ENCODE data around the gene TNFAIP8L1.

TNFAIP8L1 gene

GRCh38 chr19:4597975-4598671, 41.2 kb upstream of the TNFAIP8L1 start:
- H3K4me3 ChIP-seq (ENCODE audit: extremely low read depth, insufficient read depth, low read length, poor library complexity, severe bottlenecking), result peak overlapping the region; percentile 18
- no peaks in the 10 kb centered on the region for H3K9me3 ChIP-seq (ENCODE audit: control insufficient read depth, low read length)
- H3K27ac ChIP-seq (ENCODE audit: low read depth, low read length, severe bottlenecking), result no peak overlapping the region
- WGBS, 2 experiments (ENCODE audit: insufficient coverage in 2 of 2), result 0 to 2% methylated on average over 10 to 17 of the region's 32 CpGs
- H3K4me1 ChIP-seq (ENCODE audit: control insufficient read depth, insufficient read depth, low read length, poor library complexity, severe bottlenecking), result no peaks in the 10 kb centered on the region
- no peaks in the 10 kb centered on the region for H3K36me3 ChIP-seq (ENCODE audit: control insufficient read depth, insufficient read depth, low read length)

- H3K27ac ChIP-seq (ENCODE audit: low read depth, low read length, severe bottlenecking), result no peak overlapping the region
- H3K9me3 ChIP-seq (ENCODE audit: control insufficient read depth, low read length), result no peaks in the 10 kb centered on the region
- H3K4me3 ChIP-seq (ENCODE audit: extremely low read depth, insufficient read depth, low read length, poor library complexity, severe bottlenecking), result peak overlapping the region; percentile 18
- 17 to 20% methylated on average over 1 to 8 of the region's 17 CpGs for WGBS, 2 experiments (ENCODE audit: insufficient coverage in 2 of 2)
- H3K36me3 ChIP-seq (ENCODE audit: control insufficient read depth, insufficient read depth, low read length), result no peaks in the 10 kb centered on the region
- H3K4me1 ChIP-seq (ENCODE audit: control insufficient read depth, insufficient read depth, low read length, poor library complexity, severe bottlenecking), result no peaks in the 10 kb centered on the region
Observed at GRCh38 chr19:4598712-4599111, 40.6 kb upstream of the TNFAIP8L1 start.

- no peaks in the 10 kb centered on the region for H3K4me1 ChIP-seq (ENCODE audit: control insufficient read depth, insufficient read depth, low read length, poor library complexity, severe bottlenecking)
- H3K4me3 ChIP-seq (ENCODE audit: extremely low read depth, insufficient read depth, low read length, poor library complexity, severe bottlenecking), result no peak overlapping the region
- no peaks in the 10 kb centered on the region for H3K9me3 ChIP-seq (ENCODE audit: control insufficient read depth, low read length)
- no peaks in the 10 kb centered on the region for H3K36me3 ChIP-seq (ENCODE audit: control insufficient read depth, insufficient read depth, low read length)
- H3K27ac ChIP-seq (ENCODE audit: low read depth, low read length, severe bottlenecking), result no peak overlapping the region
- whole genome bisulfite sequencing, 2 experiments (ENCODE audit: insufficient coverage in 2 of 2), result 76 to 88% methylated on average over 7 to 10 of the region's 10 CpGs
Observed at GRCh38 chr19:4600082-4600481, 39.2 kb upstream of the TNFAIP8L1 start.

- H3K4me3 ChIP-seq (ENCODE audit: extremely low read depth, insufficient read depth, low read length, poor library complexity, severe bottlenecking), result no peak overlapping the region
- H3K4me1 ChIP-seq (ENCODE audit: control insufficient read depth, insufficient read depth, low read length, poor library complexity, severe bottlenecking), result no peaks in the 10 kb centered on the region
- H3K9me3 ChIP-seq (ENCODE audit: control insufficient read depth, low read length), result no peaks in the 10 kb centered on the region
- H3K36me3 ChIP-seq (ENCODE audit: control insufficient read depth, insufficient read depth, low read length), result no peaks in the 10 kb centered on the region
- 73 to 84% methylated on average over 5 of the region's 5 CpGs for WGBS, 2 experiments (ENCODE audit: insufficient coverage in 2 of 2)
- H3K27ac ChIP-seq (ENCODE audit: low read depth, low read length, severe bottlenecking), result no peak overlapping the region
Observed at GRCh38 chr19:4600893-4601292, 38.4 kb upstream of the TNFAIP8L1 start.

- Histone ChIP-seq H3K4me1 (ENCODE audit: control insufficient read depth, insufficient read depth, low read length, poor library complexity, severe bottlenecking) (no peaks in the 10 kb centered on the region), H3K9me3 (ENCODE audit: control insufficient read depth, low read length) (no peaks in the 10 kb centered on the region), H3K4me3 (ENCODE audit: extremely low read depth, insufficient read depth, low read length, poor library complexity, severe bottlenecking) (no peak overlapping the region), H3K36me3 (ENCODE audit: control insufficient read depth, insufficient read depth, low read length) (no peaks in the 10 kb centered on the region), H3K27ac (ENCODE audit: low read depth, low read length, severe bottlenecking) (no peak overlapping the region)
- 80 to 88% methylated on average over 5 of the region's 5 CpGs for WGBS, 2 experiments (ENCODE audit: insufficient coverage in 2 of 2)
Observed at GRCh38 chr19:4602173-4602788, 37.0 kb upstream of the TNFAIP8L1 start.

- 75 to 100% methylated on average over 1 of the region's 1 CpG for WGBS, 2 experiments (ENCODE audit: insufficient coverage in 2 of 2)
- Histone ChIP-seq H3K4me1 (ENCODE audit: control insufficient read depth, insufficient read depth, low read length, poor library complexity, severe bottlenecking) (no peaks in the 10 kb centered on the region), H3K9me3 (ENCODE audit: control insufficient read depth, low read length) (no peaks in the 10 kb centered on the region), H3K36me3 (ENCODE audit: control insufficient read depth, insufficient read depth, low read length) (no peaks in the 10 kb centered on the region), H3K4me3 (ENCODE audit: extremely low read depth, insufficient read depth, low read length, poor library complexity, severe bottlenecking) (no peak overlapping the region), H3K27ac (ENCODE audit: low read depth, low read length, severe bottlenecking) (no peak overlapping the region)
Observed at GRCh38 chr19:4602915-4603314, 36.4 kb upstream of the TNFAIP8L1 start.

GRCh38 chr19:4604912-4605311, 34.4 kb upstream of the TNFAIP8L1 start:
- 86 to 91% methylated on average over 4 of the region's 6 CpGs for WGBS, 2 experiments (ENCODE audit: insufficient coverage in 2 of 2)
- no peak overlapping the region for H3K4me3 ChIP-seq (ENCODE audit: extremely low read depth, insufficient read depth, low read length, poor library complexity, severe bottlenecking)
- no peak overlapping the region for H3K27ac ChIP-seq (ENCODE audit: low read depth, low read length, severe bottlenecking)
- peaks cover 4% of the 10 kb centered on the region for H3K4me1 ChIP-seq (ENCODE audit: control insufficient read depth, insufficient read depth, low read length, poor library complexity, severe bottlenecking)
- no peaks in the 10 kb centered on the region for H3K9me3 ChIP-seq (ENCODE audit: control insufficient read depth, low read length)
- no peaks in the 10 kb centered on the region for H3K36me3 ChIP-seq (ENCODE audit: control insufficient read depth, insufficient read depth, low read length)

- H3K4me3 ChIP-seq (ENCODE audit: extremely low read depth, insufficient read depth, low read length, poor library complexity, severe bottlenecking), result no peak overlapping the region
- no peak overlapping the region for H3K27ac ChIP-seq (ENCODE audit: low read depth, low read length, severe bottlenecking)
- 90% methylated on average over 2 to 4 of the region's 5 CpGs for WGBS, 2 experiments (ENCODE audit: insufficient coverage in 2 of 2)
- no peaks in the 10 kb centered on the region for H3K36me3 ChIP-seq (ENCODE audit: control insufficient read depth, insufficient read depth, low read length)
- H3K4me1 ChIP-seq (ENCODE audit: control insufficient read depth, insufficient read depth, low read length, poor library complexity, severe bottlenecking), result peaks cover 7% of the 10 kb centered on the region
- no peaks in the 10 kb centered on the region for H3K9me3 ChIP-seq (ENCODE audit: control insufficient read depth, low read length)
Observed at GRCh38 chr19:4606181-4606580, 33.1 kb upstream of the TNFAIP8L1 start.

- peaks cover 7% of the 10 kb centered on the region for H3K4me1 ChIP-seq (ENCODE audit: control insufficient read depth, insufficient read depth, low read length, poor library complexity, severe bottlenecking)
- no peak overlapping the region for H3K27ac ChIP-seq (ENCODE audit: low read depth, low read length, severe bottlenecking)
- H3K36me3 ChIP-seq (ENCODE audit: control insufficient read depth, insufficient read depth, low read length), result no peaks in the 10 kb centered on the region
- no peaks in the 10 kb centered on the region for H3K9me3 ChIP-seq (ENCODE audit: control insufficient read depth, low read length)
- WGBS, 2 experiments (ENCODE audit: insufficient coverage in 2 of 2), result 42 to 44% methylated on average over 30 to 35 of the region's 35 CpGs
- H3K4me3 ChIP-seq (ENCODE audit: extremely low read depth, insufficient read depth, low read length, poor library complexity, severe bottlenecking), result no peak overlapping the region
Observed at GRCh38 chr19:4606921-4607678, 32.2 kb upstream of the TNFAIP8L1 start.

GRCh38 chr19:4609878-4610511, 29.3 kb upstream of the TNFAIP8L1 start:
- Histone ChIP-seq H3K9me3 (ENCODE audit: control insufficient read depth, low read length) (no peaks in the 10 kb centered on the region), H3K36me3 (ENCODE audit: control insufficient read depth, insufficient read depth, low read length) (no peaks in the 10 kb centered on the region), H3K4me1 (ENCODE audit: control insufficient read depth, insufficient read depth, low read length, poor library complexity, severe bottlenecking) (peaks cover 7% of the 10 kb centered on the region), H3K27ac (ENCODE audit: low read depth, low read length, severe bottlenecking) (no peak overlapping the region), H3K4me3 (ENCODE audit: extremely low read depth, insufficient read depth, low read length, poor library complexity, severe bottlenecking) (no peak overlapping the region)
- 39 to 51% methylated on average over 13 to 14 of the region's 15 CpGs for WGBS, 2 experiments (ENCODE audit: insufficient coverage in 2 of 2)
